ENCODE measurements around the gene BCAR1. TPM values are rescaled to one million over a fixed set of nuclear protein-coding genes. Genes with fewer than 3 reads are reported as not detected.
"Not testable (repeated sequence)": the region's sequence is repeated elsewhere in the genome, so short reads cannot be mapped to it uniquely, and the experiment has no call there.

BCAR1 gene
- total and polyA plus RNA-seq, 7 donors = 21.7 to 82.3 (median 42.9) TPM

DNA sequence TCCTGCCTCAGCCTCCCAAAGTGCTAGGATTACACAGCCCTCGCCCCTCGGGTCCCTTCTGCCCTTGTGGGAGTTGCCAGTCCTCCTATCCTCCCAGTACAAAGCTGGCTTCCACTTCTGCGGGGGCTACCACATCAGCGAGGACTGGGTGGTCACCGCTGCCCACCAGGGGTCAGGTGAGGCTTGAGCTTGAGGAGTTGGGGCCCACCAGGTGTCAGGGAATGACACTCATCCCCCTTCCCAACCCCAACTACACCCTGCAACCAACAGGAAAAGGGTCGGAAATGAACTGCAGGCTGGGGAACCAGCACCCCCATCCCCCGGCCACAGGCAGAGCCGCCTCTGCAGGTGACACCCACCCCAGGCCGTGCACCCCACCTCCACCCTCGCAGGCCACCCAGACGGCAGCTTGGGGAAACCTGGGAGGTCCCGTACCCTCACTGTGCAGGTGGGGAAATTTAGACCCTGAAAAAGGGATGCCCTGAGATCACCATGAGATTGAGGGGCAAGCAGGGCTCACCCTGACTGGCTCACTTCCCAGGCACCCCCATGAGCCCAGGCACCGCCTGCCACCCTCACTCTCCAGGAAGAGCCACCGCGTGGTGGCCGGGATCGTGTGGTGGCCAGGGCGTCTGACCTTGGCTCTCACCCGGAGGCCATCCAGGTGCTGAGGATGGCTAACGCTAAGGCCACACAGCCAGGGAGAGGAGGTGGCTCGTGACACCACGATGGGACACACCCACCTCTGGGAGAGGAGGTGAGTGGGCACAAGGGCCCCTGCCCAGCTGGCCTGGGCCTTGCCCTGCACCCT lies 24.7 kb downstream of the BCAR1 start:
- WGBS, 2 donors = 51 to 74% methylated on average over 22 of the region's 22 CpGs
- H3K27ac ChIP-seq = no peak overlapping the region
- peaks cover 11 to 38% (median 17%) of the 10 kb centered on the region in 4 donors for H3K36me3 ChIP-seq
- no peak for DNase-seq
- no peaks in the 10 kb centered on the region for H3K4me1 ChIP-seq
- no peak for TF ChIP-seq CTCF (IDR thresholded peaks at IDR 0.05)
- TF ChIP-seq POLR2AphosphoS5 (IDR thresholded peaks at IDR 0.05) = peak in 1 of 4 donors; percentile 5
- no peaks in the 10 kb centered on the region for H3K9me3 ChIP-seq
- intact Hi-C loops (cut with DNase I) = no loop called here
- H3K4me3 ChIP-seq = no peak overlapping the region
- peaks cover 0 to 12% (median 9%) of the 10 kb centered on the region in 3 donors for H3K27me3 ChIP-seq

DNA sequence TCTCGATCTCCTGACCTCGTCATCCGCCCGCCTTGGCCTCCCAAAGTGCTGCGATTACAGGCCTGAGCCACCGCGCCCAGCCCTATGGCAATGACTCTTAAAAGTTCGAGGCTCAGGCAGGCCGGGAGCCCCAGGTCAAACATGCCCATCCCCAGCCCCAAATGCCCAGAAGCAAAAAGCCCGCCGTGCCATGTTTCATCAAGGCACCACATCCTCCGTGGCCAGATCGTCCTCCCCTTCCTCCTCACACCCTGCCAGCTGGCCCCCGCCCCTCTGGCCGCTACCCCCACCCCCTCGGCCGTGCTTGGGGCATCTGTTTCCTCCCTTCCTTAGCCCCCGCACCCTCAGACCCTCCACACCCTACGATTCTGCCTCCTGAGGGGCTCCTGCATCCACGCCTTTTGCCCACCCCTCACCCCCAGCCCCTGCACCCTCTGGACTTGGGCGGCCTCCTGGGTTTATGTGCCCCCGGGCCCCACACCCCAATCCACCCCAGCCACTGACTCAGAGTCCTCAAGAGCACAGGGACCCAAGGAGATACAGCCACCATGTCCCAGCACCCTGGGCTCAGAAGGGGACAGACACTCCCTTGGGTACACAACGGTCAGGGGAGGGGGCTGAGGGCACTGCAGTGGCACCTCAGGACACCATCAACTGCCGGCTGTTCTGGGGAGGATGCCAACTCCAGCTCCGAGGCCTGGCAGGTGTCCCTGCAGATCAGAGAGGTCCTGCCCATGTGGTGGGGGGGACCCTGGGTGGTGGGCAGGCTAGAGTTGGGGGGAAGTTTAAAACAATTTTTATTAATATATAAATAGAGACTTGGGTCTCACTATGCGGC lies 25.5 kb downstream of the BCAR1 start:
- H3K4me3 ChIP-seq = no peak overlapping the region
- TF ChIP-seq POLR2AphosphoS5 (IDR thresholded peaks at IDR 0.05) = no peak
- TF ChIP-seq CTCF (IDR thresholded peaks at IDR 0.05) = no peak
- TF ChIP-seq EP300 (IDR thresholded peaks at IDR 0.05) = no peak
- TF ChIP-seq POLR2A (IDR thresholded peaks at IDR 0.05) = no peak
- no peaks in the 10 kb centered on the region for H3K4me1 ChIP-seq
- H3K9me3 ChIP-seq = no peaks in the 10 kb centered on the region
- no peak overlapping the region for H3K27ac ChIP-seq
- peaks cover 11 to 34% (median 17%) of the 10 kb centered on the region in 4 donors for H3K36me3 ChIP-seq
- H3K27me3 ChIP-seq = peaks cover 0 to 12% (median 9%) of the 10 kb centered on the region in 3 donors
- 54 to 75% methylated on average over 26 of the region's 26 CpGs for WGBS, 2 donors
- DNase-seq = no peak
- intact Hi-C loops (cut with DNase I) = loop anchor here (2.0 kb wide), 1 partner anchor 19 kb away; the partner anchor contains the start of gene CTRB2

DNA sequence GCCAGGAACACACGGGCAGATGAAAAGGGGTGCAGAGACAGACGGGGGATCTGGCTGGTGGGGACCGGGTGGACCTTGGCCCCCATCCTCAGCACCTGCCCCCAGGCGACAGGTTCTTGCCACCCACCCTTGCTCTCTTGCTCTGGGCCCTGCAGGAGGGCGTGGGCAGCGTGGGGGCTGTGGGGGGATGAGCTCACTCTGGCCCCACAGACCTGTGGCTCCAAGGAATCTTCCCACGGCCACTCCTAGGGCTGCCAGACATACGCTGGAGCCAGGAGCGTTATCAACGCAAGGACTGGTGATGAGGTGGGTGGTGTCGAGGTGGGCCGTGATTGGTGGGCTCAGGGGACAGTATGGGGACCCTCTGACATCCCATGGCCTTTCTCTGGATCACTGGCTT lies 26.3 kb downstream of the BCAR1 start:
- no peak overlapping the region for H3K4me3 ChIP-seq
- H3K27me3 ChIP-seq = peaks cover 0 to 12% (median 9%) of the 10 kb centered on the region in 3 donors
- no peak overlapping the region for H3K27ac ChIP-seq
- no peak for DNase-seq
- 35 to 68% methylated on average over 12 of the region's 12 CpGs for WGBS, 2 donors
- H3K9me3 ChIP-seq = no peaks in the 10 kb centered on the region
- intact Hi-C loops (cut with DNase I) = loop anchor here (2.0 kb wide), 1 partner anchor 18 kb away; the partner anchor contains the start of gene CTRB2
- TF ChIP-seq POLR2AphosphoS5 (IDR thresholded peaks at IDR 0.05) (peak in 2 of 4 donors; percentile 5 to 12), CTCF (IDR thresholded peaks at IDR 0.05) (no peak), EP300 (IDR thresholded peaks at IDR 0.05) (no peak)
- H3K4me1 ChIP-seq = no peaks in the 10 kb centered on the region
- H3K36me3 ChIP-seq = peaks cover 11 to 27% (median 17%) of the 10 kb centered on the region in 4 donors

DNA sequence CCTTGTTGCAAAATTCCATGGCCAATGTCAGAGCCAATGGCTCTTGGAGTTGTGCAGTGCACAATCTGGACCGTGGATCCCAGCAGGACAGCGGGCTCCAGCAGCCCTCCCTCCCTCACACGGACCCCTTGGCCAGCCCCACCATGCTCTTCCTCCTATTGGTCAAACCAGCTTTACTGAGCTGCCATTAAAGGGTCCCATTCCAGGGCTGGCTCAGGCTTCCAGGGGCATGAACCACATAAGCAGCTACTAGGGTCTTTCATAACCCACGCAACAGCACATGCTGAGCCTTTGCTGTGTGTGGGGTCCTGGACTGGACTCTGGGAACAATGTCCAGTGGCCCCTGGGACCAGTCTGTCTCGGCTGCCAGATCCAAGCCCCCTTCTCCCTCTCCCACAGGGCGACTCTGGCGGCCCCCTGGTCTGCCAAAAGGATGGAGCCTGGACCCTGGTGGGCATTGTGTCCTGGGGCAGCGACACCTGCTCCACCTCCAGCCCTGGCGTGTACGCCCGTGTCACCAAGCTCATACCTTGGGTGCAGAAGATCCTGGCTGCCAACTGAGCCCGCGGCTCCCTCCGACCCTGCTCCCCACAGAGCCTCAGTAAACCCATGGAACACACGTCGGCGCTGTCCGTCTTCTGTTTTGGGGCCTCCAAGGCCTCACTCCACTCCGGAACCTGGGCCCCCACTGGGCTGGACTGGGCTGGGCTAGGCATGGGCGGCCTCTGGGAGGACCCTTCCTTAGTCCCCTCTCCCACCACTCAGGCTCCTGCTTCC lies 26.9 kb downstream of the BCAR1 start:
- DNase-seq = no peak
- peaks cover 5 to 21% (median 12%) of the 10 kb centered on the region in 4 donors for H3K36me3 ChIP-seq
- intact Hi-C loops (cut with DNase I) = loop anchor here (2.0 kb wide), 1 partner anchor 18 kb away; the partner anchor contains the start of gene CTRB2
- H3K27ac ChIP-seq = no peak overlapping the region
- no peak for TF ChIP-seq EP300 (IDR thresholded peaks at IDR 0.05)
- no peak for TF ChIP-seq POLR2A (IDR thresholded peaks at IDR 0.05)
- no peak for TF ChIP-seq CTCF (IDR thresholded peaks at IDR 0.05)
- no peak for TF ChIP-seq POLR2AphosphoS5 (IDR thresholded peaks at IDR 0.05)
- H3K4me3 ChIP-seq = no peak overlapping the region
- WGBS, 2 donors = 67 to 79% methylated on average over 20 of the region's 20 CpGs
- no peaks in the 10 kb centered on the region for H3K4me1 ChIP-seq
- H3K27me3 ChIP-seq = peaks cover 0 to 12% (median 9%) of the 10 kb centered on the region in 3 donors
- no peaks in the 10 kb centered on the region for H3K9me3 ChIP-seq

GRCh38 chr16:75223129-75223528 lies 28.3 kb downstream of the BCAR1 start:
- peaks cover 0 to 12% (median 9%) of the 10 kb centered on the region in 3 donors for H3K27me3 ChIP-seq
- H3K9me3 ChIP-seq; H3K36me3 ChIP-seq; H3K4me1 ChIP-seq; intact Hi-C loops (cut with DNase I); DNase-seq; H3K4me3 ChIP-seq; H3K27ac ChIP-seq: not testable (repeated sequence)
- WGBS, 2 donors = 81 to 88% methylated on average over 10 of the region's 20 CpGs
